Duodenal mucosa (tissue), 2 donors: ENCODE results near the gene OAS3.
"Not testable (repeated sequence)": the region's sequence is repeated elsewhere in the genome, so short reads cannot be mapped to it uniquely, and the experiment has no call there.

Experiments
- H3K27ac ChIP-seq: one replicate; pipeline ENCODE4 v1.7.0; 2013; ENCODE audit warnings: low read depth, low read length
- H3K27me3 ChIP-seq, 2 donors: one replicate each; pipeline ENCODE4 v1.7.0; 2013; ENCODE audit warnings: low read length in 2 of 2, control low read depth in 1 of 2; ENCODE audit not compliant: insufficient read depth in 2 of 2, control insufficient read depth in 1 of 2
- H3K36me3 ChIP-seq, 2 donors: one replicate each; pipeline ENCODE4 v1.7.0; 2013; ENCODE audit warnings: low read length in 2 of 2, control low read depth in 1 of 2; ENCODE audit not compliant: insufficient read depth in 2 of 2, control insufficient read depth in 1 of 2
- H3K4me1 ChIP-seq, 2 donors: one replicate each; pipeline ENCODE4 v1.7.0; 2013; ENCODE audit warnings: low read length in 2 of 2, control low read depth in 1 of 2; ENCODE audit not compliant: insufficient read depth in 2 of 2, control insufficient read depth in 1 of 2
- H3K4me3 ChIP-seq, 2 donors: one replicate each; pipeline ENCODE4 v1.7.0; 2013; ENCODE audit warnings: low read length in 2 of 2, low read depth in 1 of 2
- H3K9ac ChIP-seq, 2 donors: one replicate each; pipeline ENCODE4 v1.7.0; 2013; ENCODE audit warnings: low read length in 2 of 2, low read depth in 1 of 2
- H3K9me3 ChIP-seq, 2 donors: one replicate each; pipeline ENCODE4 v1.7.0; 2013; ENCODE audit warnings: low read length in 2 of 2, control low read depth in 1 of 2; ENCODE audit not compliant: control insufficient read depth in 1 of 2

OAS3 gene

DNA sequence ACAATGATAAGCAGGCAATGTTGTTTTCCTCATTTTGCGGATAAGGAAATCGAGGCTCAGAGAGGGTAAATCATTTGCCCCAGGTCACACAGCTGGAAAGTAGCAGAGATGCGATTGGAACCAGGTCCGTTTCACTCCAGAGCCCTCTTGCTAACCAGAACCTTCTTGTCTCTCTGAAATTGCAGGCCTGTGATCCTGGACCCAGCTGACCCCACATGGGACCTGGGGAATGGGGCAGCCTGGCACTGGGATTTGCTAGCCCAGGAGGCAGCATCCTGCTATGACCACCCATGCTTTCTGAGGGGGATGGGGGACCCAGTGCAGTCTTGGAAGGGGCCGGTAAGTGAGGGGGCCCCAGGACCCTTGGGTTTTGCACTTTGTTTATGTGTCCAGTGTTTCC is 9.5 kb downstream of the OAS3 start:
- H3K36me3 ChIP-seq: peaks cover 11 to 51% of the 10 kb centered on the region in 2 donors
- H3K9ac ChIP-seq: no peak overlapping the region
- H3K4me1 ChIP-seq: no peaks in the 10 kb centered on the region
- H3K27ac ChIP-seq: no peak overlapping the region
- H3K9me3 ChIP-seq: no peaks in the 10 kb centered on the region
- no peaks in the 10 kb centered on the region for H3K27me3 ChIP-seq
- H3K4me3 ChIP-seq: no peak overlapping the region

- no peaks in the 10 kb centered on the region for H3K27me3 ChIP-seq
- no peaks in the 10 kb centered on the region for H3K4me1 ChIP-seq
- no peak overlapping the region for H3K9ac ChIP-seq
- H3K27ac ChIP-seq: no peak overlapping the region
- peaks cover 11 to 50% of the 10 kb centered on the region in 2 donors for H3K36me3 ChIP-seq
- H3K9me3 ChIP-seq: no peaks in the 10 kb centered on the region
- H3K4me3 ChIP-seq: no peak overlapping the region
Measured at GRCh38 chr12:112948806-112949205, 10.5 kb downstream of the OAS3 start.

GRCh38 chr12:112950701-112951100 is 12.4 kb downstream of the OAS3 start:
- Histone ChIP-seq H3K9me3 (no peaks in the 10 kb centered on the region), H3K9ac (no peak overlapping the region), H3K27me3 (no peaks in the 10 kb centered on the region), H3K27ac (no peak overlapping the region), H3K4me1 (no peaks in the 10 kb centered on the region), H3K4me3 (no peak overlapping the region), H3K36me3 (peaks cover 11 to 39% of the 10 kb centered on the region in 2 donors)

GRCh38 chr12:112957125-112957524 is 18.9 kb downstream of the OAS3 start:
- H3K4me3 ChIP-seq, H3K9me3 ChIP-seq, H3K9ac ChIP-seq, H3K4me1 ChIP-seq, H3K27me3 ChIP-seq, H3K27ac ChIP-seq: not testable (repeated sequence)
- peaks cover 10 to 16% of the 10 kb centered on the region in 2 donors for H3K36me3 ChIP-seq

- Histone ChIP-seq H3K9ac (no peak overlapping the region), H3K9me3 (no peaks in the 10 kb centered on the region), H3K27ac (no peak overlapping the region), H3K4me1 (no peaks in the 10 kb centered on the region), H3K36me3 (peaks cover 24 to 53% of the 10 kb centered on the region in 2 donors), H3K27me3 (no peaks in the 10 kb centered on the region), H3K4me3 (no peak overlapping the region)
Measured at GRCh38 chr12:112961074-112961473, 22.8 kb downstream of the OAS3 start.

- Histone ChIP-seq H3K4me1 (no peaks in the 10 kb centered on the region), H3K27ac (no peak overlapping the region), H3K9me3 (no peaks in the 10 kb centered on the region), H3K27me3 (no peaks in the 10 kb centered on the region), H3K9ac (no peak overlapping the region), H3K36me3 (peaks cover 28 to 55% of the 10 kb centered on the region in 2 donors), H3K4me3 (no peak overlapping the region)
Measured at GRCh38 chr12:112961536-112961935, 23.3 kb downstream of the OAS3 start.

- Histone ChIP-seq H3K4me1 (no peaks in the 10 kb centered on the region), H3K9me3 (no peaks in the 10 kb centered on the region), H3K27me3 (no peaks in the 10 kb centered on the region), H3K27ac (no peak overlapping the region), H3K4me3 (no peak overlapping the region), H3K9ac (no peak overlapping the region), H3K36me3 (peaks cover 30 to 63% of the 10 kb centered on the region in 2 donors)
Measured at GRCh38 chr12:112962561-112962960, 24.3 kb downstream of the OAS3 start.

GRCh38 chr12:112963227-112963861 is 25.1 kb downstream of the OAS3 start:
- no peak overlapping the region for H3K27ac ChIP-seq
- no peaks in the 10 kb centered on the region for H3K27me3 ChIP-seq
- H3K9me3 ChIP-seq: no peaks in the 10 kb centered on the region
- no peaks in the 10 kb centered on the region for H3K4me1 ChIP-seq
- no peak overlapping the region for H3K9ac ChIP-seq
- no peak overlapping the region for H3K4me3 ChIP-seq
- H3K36me3 ChIP-seq: peaks cover 31 to 68% of the 10 kb centered on the region in 2 donors

- H3K9me3 ChIP-seq: no peaks in the 10 kb centered on the region
- peaks cover 32 to 66% of the 10 kb centered on the region in 2 donors for H3K36me3 ChIP-seq
- no peaks in the 10 kb centered on the region for H3K4me1 ChIP-seq
- no peaks in the 10 kb centered on the region for H3K27me3 ChIP-seq
- H3K4me3 ChIP-seq: no peak overlapping the region
- H3K9ac ChIP-seq: no peak overlapping the region
- no peak overlapping the region for H3K27ac ChIP-seq
Measured at GRCh38 chr12:112964067-112964670, 25.9 kb downstream of the OAS3 start.

GRCh38 chr12:112964915-112965314 is 26.6 kb downstream of the OAS3 start:
- Histone ChIP-seq H3K4me1 (no peaks in the 10 kb centered on the region), H3K36me3 (peaks cover 39 to 74% of the 10 kb centered on the region in 2 donors), H3K27ac (no peak overlapping the region), H3K9ac (no peak overlapping the region), H3K4me3 (no peak overlapping the region), H3K9me3 (no peaks in the 10 kb centered on the region), H3K27me3 (no peaks in the 10 kb centered on the region)
